GM12878 (cell line): ENCODE data around the gene TMEM255B. TPM values are rescaled to one million over a fixed set of nuclear protein-coding genes. Genes with fewer than 3 reads are reported as not detected.

Source experiments
- ATAC-seq: fragments of 200-7000 bp; cut with Tn5 transposase; 3 replicates; pipeline ENCODE4 v1.9.1; 2020; ENCODE audit warnings: mild to moderate bottlenecking, moderate library complexity
- BruUV-seq: library from RNA; stranded (reverse); fragments of 400-500 nt; replicated peaks from 2 replicates; lab custom pipeline; 2021; lab: Mats Ljungman, UMichigan
- CTCF ChIA-PET: fragments of 300-600 bp; sonication (Branson Sonifier 250); formaldehyde crosslinking; extraction: SDS; loops from one replicate; lab custom pipeline; 2021; ENCODE audit warnings: inconsistent platforms; lab: Yijun Ruan, JAX
- POLR2A ChIA-PET: fragments of 350-600 bp; formaldehyde crosslinking; extraction: SDS; loops from one replicate; lab custom pipeline; 2021; ENCODE audit warnings: inconsistent platforms; lab: Charles Lee
- RAD21 ChIA-PET: fragments of 300-600 bp; sonication (Branson Sonifier 250); formaldehyde crosslinking; loops from one replicate; lab custom pipeline; 2023; ENCODE audit warnings: antibody characterized with exemption; ENCODE audit not compliant: unreplicated experiment; lab: Charles Lee
- SMC1A ChIA-PET: fragments of 300-600 bp; sonication (Branson Sonifier 250); formaldehyde crosslinking; loops from one replicate; lab custom pipeline; 2023; ENCODE audit not compliant: unreplicated experiment, uncharacterized antibody; lab: Charles Lee
- DNase-seq: peaks from one replicate; pipeline ENCODE4 v3.0.0-alpha.2; 2011; ENCODE audit warnings: low read depth, low spot score
- FAIRE-seq: peaks from 3 replicates; lab custom pipeline; 2011; peaks lifted over from hg19 to GRCh38; lab: Jason Lieb, UNC
- H2AFZ ChIP-seq: 2 replicates; pipeline ENCODE4 v1.6.0; 2011; ENCODE audit warnings: low read depth, low read length, control low read depth; ENCODE audit not compliant: control insufficient read depth
- H3K27ac ChIP-seq: 2 replicates; pipeline ENCODE4 v1.5.1; 2011; ENCODE audit warnings: control low read depth; ENCODE audit not compliant: control insufficient read depth, insufficient read depth
- H3K27me3 ChIP-seq, 2 experiments: replicated peaks in 1 of 2; 2 replicates each; pipeline versions ENCODE4 v1.6.0 to v1.6.1; 2011; ENCODE audit warnings: low read length in 1 of 2; ENCODE audit not compliant: control insufficient read depth in 2 of 2, insufficient read depth in 2 of 2
- H3K36me3 ChIP-seq, 2 experiments: 2 replicates each; pipeline ENCODE4 v1.5.1; 2011; ENCODE audit warnings: low read length in 1 of 2; ENCODE audit not compliant: control insufficient read depth in 2 of 2, insufficient read depth in 2 of 2
- H3K4me1 ChIP-seq: 2 replicates; pipeline ENCODE4 v1.6.1; 2011; ENCODE audit warnings: mild to moderate bottlenecking, low read length, moderate library complexity, mixed read lengths; ENCODE audit not compliant: control insufficient read depth, insufficient read depth
- H3K4me2 ChIP-seq: 2 replicates; pipeline ENCODE4 v1.6.0; 2011; ENCODE audit warnings: control low read depth; ENCODE audit not compliant: control insufficient read depth, insufficient read depth
- H3K4me3 ChIP-seq: fragments of 200-600 bp; sonication (generic); 2 replicates; pipeline ENCODE4 v1.5.1; 2016
- H3K79me2 ChIP-seq: 2 replicates; pipeline ENCODE4 v1.6.0; 2011; ENCODE audit warnings: low read length; ENCODE audit not compliant: control insufficient read depth, insufficient read depth
- H3K9ac ChIP-seq: 2 replicates; pipeline ENCODE4 v1.8.0; 2011; ENCODE audit warnings: low read length, control low read depth, mixed read lengths; ENCODE audit not compliant: control insufficient read depth, insufficient read depth
- H3K9me3 ChIP-seq: replicated peaks from 3 replicates; pipeline ENCODE4 v1.5.1; 2011; ENCODE audit warnings: mild to moderate bottlenecking, low read length; ENCODE audit not compliant: control insufficient read depth, insufficient read depth
- H4K20me1 ChIP-seq: 2 replicates; pipeline ENCODE4 v1.6.0; 2011; ENCODE audit not compliant: control insufficient read depth, insufficient read depth
- CHD2 ChIP-seq: IDR thresholded peaks from 2 replicates; pipeline ENCODE4 v1.6.1; 2011; ENCODE audit warnings: low read depth, low read length, improper control_type of control experiment, borderline replicate concordance
- CREM ChIP-seq: IDR thresholded peaks from 2 replicates; pipeline ENCODE4 v1.6.1; 2014; ENCODE audit warnings: antibody characterized with exemption, low read depth
- IRF4 ChIP-seq: IDR thresholded peaks from 2 replicates; pipeline ENCODE4 v1.6.1; 2011; ENCODE audit warnings: low read depth, low read length
- KDM1A ChIP-seq: fragments of 200-600 bp; sonication (generic); IDR thresholded peaks from 2 replicates; pipeline ENCODE4 v1.6.1; 2016; ENCODE audit warnings: borderline replicate concordance
- MYC ChIP-seq: IDR thresholded peaks from 2 replicates; pipeline ENCODE4 v1.6.1; 2011; ENCODE audit warnings: mild to moderate bottlenecking, low read length, moderate library complexity, inconsistent platforms; ENCODE audit not compliant: insufficient read depth, insufficient replicate concordance, insufficient read length, severe bottlenecking
- NR2F1 ChIP-seq: fragments of 450-650 bp; conservative IDR thresholded peaks from 2 replicates; pipeline ENCODE4 v1.6.1; 2017; ENCODE audit warnings: mild to moderate bottlenecking
- PAX8 ChIP-seq: fragments of 450-650 bp; IDR thresholded peaks from 2 replicates; pipeline ENCODE4 v1.6.1; 2017; ENCODE audit warnings: mild to moderate bottlenecking, moderate library complexity
- STAT3 ChIP-seq: IDR thresholded peaks from 2 replicates; pipeline ENCODE4 v1.6.1; 2011; ENCODE audit warnings: low read depth, low read length, improper control_type of control experiment
- YY1 ChIP-seq: IDR thresholded peaks from 2 replicates; pipeline ENCODE4 v1.6.1; 2011; ENCODE audit warnings: low read depth, mild to moderate bottlenecking, low read length
- ZBED1 ChIP-seq: IDR thresholded peaks from 2 replicates; pipeline ENCODE4 v1.6.1; 2016; ENCODE audit warnings: borderline replicate concordance
- WGBS: methylation state at CpG from one replicate; pipeline ENCODE4 v1.1.6; 2016; ENCODE audit warnings: low lambda C conversion rate; ENCODE audit not compliant: insufficient replicate concordance, insufficient coverage; ENCODE audit errors: missing lambda C conversion rate; 5-methylcytosine and 5-hydroxymethylcytosine counted together
- in situ Hi-C: fragments of 300-500 bp; cut with MboI; formaldehyde crosslinking; loops from 9 replicates; pipeline ENCODE4 v1.14.3; 2018; ENCODE audit warnings: mixed read lengths
- intact Hi-C: fragments of 100-400 bp; cut with micrococcal nuclease; formaldehyde crosslinking; loops from one replicate; pipeline ENCODE4 v1.14.2; 2022; ENCODE audit not compliant: unreplicated experiment
- polyA plus RNA-seq, 11 experiments: library from polyadenylated mRNA; depleted of rRNA in 4 of 11; unstranded in 6 of 11; stranded (reverse) in 5 of 11; fragments of >200 nt; fragmentation: Nextera tagmentation in 4 of 11; fragmentation: Illumina TruSeq in 1 of 11; extraction: Ambion mirVana in 4 of 11; extraction: Trizol in 1 of 11; gene quantifications; 1 replicate in 1 of 11; 2 replicates in 10 of 11; pipeline versions ENCODE4 v1.2.1 to v1.2.3, GENCODE V29; 2011 to 2016; ENCODE audit warnings: inconsistent platforms in 2 of 11, missing spikeins in 2 of 11, low read depth in 1 of 11
- total RNA-seq, 4 experiments: library from RNA; depleted of rRNA in 3 of 4; stranded (reverse); fragments of >200 nt in 3 of 4; fragmentation: Illumina TruSeq in 1 of 4; extraction: Trizol in 1 of 4; gene quantifications; 2 replicates each; pipeline versions ENCODE4 v1.2.1 to v1.2.3, GENCODE V29; 2013 to 2021

The TMEM255B gene
- total and polyA plus RNA-seq, 10 of the 15 experiments (the other 5 are each of a cell fraction or from before 2014, with no cell fraction given), result 0.04 to 0.62 (median 0.13) TPM; not detected in 3

DNA sequence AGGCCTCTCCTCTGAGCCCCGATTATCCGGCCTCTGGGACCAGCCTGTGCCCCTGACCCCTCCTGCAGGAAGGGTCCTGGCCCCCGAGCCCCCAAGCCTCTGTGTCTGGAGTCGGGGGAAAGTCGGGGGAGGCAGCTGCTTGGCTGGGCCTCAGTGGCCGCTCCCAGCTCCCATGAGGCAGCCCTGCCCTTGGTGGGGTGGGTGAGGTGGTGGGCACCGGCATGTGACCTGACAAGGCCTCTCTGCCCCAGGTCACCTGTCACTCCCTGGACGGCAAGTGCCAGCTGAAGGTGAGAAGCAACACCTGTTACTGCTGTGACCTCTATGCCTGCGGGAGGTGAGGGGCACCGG is 41.5 kb downstream of the TMEM255B start:
- RAD21 ChIA-PET, result no interaction called here
- SMC1A ChIA-PET, result no interaction called here
- no TSS peak for BruUV-seq
- Histone ChIP-seq H3K9ac (no peak overlapping the region), H3K27me3 (no peaks in the 10 kb centered on the region), H3K36me3 (no peaks in the 10 kb centered on the region), H2AFZ (no peak overlapping the region), H3K9me3 (no peaks in the 10 kb centered on the region; the same call in 2 of the 3 replicates), H3K4me1 (no peaks in the 10 kb centered on the region), H3K4me3 (no peak overlapping the region), H4K20me1 (no peaks in the 10 kb centered on the region), H3K27ac (no peak overlapping the region), H3K4me2 (no peak overlapping the region), H3K79me2 (no peaks in the 10 kb centered on the region)
- FAIRE-seq (no peak), ATAC-seq (no peak), DNase-seq (no peak)
- intact Hi-C loops (no loop called here), in situ Hi-C loops (no loop called here)
- POLR2A ChIA-PET, result no interaction called here
- CTCF ChIA-PET, result no interaction called here
- no peak for TF ChIP-seq NR2F1
- no peak for TF ChIP-seq CHD2
- no peak for TF ChIP-seq CREM
- TF ChIP-seq IRF4, result no peak
- TF ChIP-seq PAX8, result no peak
- TF ChIP-seq KDM1A, result no peak
- no peak for TF ChIP-seq MYC
- TF ChIP-seq YY1, result no peak
- TF ChIP-seq ZBED1, result no peak
- TF ChIP-seq STAT3, result no peak
- WGBS, result 30% methylated on average over 10 of the region's 10 CpGs
